Suprapubic skin (tissue), 3 donors: ENCODE results near the gene UBASH3A.

Source experiments
- POLR2A ChIP-seq, 2 donors: fragments of 450-650 bp; IDR thresholded peaks; one replicate each; pipeline ENCODE4 v1.6.1; 2017; ENCODE audit warnings: antibody characterized with exemption in 2 of 2, mild to moderate bottlenecking in 2 of 2, moderate library complexity in 2 of 2
- TF ChIP-seq, protein P1 (sequence below), 2 donors: fragments of 200-600 bp in 1 of 2; fragments of 450-650 bp in 1 of 2; sonication (generic) in 1 of 2; IDR thresholded peaks; one replicate each; pipeline ENCODE4 v1.5.1; 2016 to 2019; ENCODE audit warnings: antibody characterized with exemption in 2 of 2, mild to moderate bottlenecking in 1 of 2, moderate library complexity in 1 of 2

- TF ChIP-seq, protein P1, sequence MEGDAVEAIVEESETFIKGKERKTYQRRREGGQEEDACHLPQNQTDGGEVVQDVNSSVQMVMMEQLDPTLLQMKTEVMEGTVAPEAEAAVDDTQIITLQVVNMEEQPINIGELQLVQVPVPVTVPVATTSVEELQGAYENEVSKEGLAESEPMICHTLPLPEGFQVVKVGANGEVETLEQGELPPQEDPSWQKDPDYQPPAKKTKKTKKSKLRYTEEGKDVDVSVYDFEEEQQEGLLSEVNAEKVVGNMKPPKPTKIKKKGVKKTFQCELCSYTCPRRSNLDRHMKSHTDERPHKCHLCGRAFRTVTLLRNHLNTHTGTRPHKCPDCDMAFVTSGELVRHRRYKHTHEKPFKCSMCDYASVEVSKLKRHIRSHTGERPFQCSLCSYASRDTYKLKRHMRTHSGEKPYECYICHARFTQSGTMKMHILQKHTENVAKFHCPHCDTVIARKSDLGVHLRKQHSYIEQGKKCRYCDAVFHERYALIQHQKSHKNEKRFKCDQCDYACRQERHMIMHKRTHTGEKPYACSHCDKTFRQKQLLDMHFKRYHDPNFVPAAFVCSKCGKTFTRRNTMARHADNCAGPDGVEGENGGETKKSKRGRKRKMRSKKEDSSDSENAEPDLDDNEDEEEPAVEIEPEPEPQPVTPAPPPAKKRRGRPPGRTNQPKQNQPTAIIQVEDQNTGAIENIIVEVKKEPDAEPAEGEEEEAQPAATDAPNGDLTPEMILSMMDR (IDR thresholded peaks at IDR 0.05): no peak
- TF ChIP-seq POLR2A (IDR thresholded peaks at IDR 0.05): no peak
Measured at GRCh38 chr21:42361286-42361685, 42.4 kb upstream of the UBASH3A start.
